Tibial artery (tissue), 4 donors: ENCODE data around the gene DISC1.

Experiments
- DNase-seq, 2 donors: peaks; one replicate each; pipeline ENCODE4 v3.0.0-alpha.2; 2019
- H3K27ac ChIP-seq, 2 donors: fragments of 200-600 bp; sonication (generic) in 1 of 2; 1 replicate in 1 of 2; 2 replicates in 1 of 2; pipeline ENCODE4 v1.5.1; 2018 to 2019; ENCODE audit warnings: mild to moderate bottlenecking in 1 of 2
- H3K27me3 ChIP-seq, 2 donors: fragments of 200-600 bp; sonication (generic) in 1 of 2; one replicate each; pipeline versions ENCODE4 v1.5.1 to v1.6.0; 2016 to 2019
- H3K36me3 ChIP-seq, 3 donors: fragments of 200-600 bp; sonication (generic) in 2 of 3; one replicate each; pipeline ENCODE4 v1.5.1; 2016 to 2019; ENCODE audit warnings: mild to moderate bottlenecking in 2 of 3
- H3K4me1 ChIP-seq, 4 donors: fragments of 200-600 bp; sonication (generic) in 2 of 4; 1 replicate in 3 of 4; 2 replicates in 1 of 4; pipeline ENCODE4 v1.5.1; 2016 to 2019
- H3K4me3 ChIP-seq, 2 donors: fragments of 200-600 bp; sonication (generic) in 1 of 2; 1 replicate in 1 of 2; 2 replicates in 1 of 2; pipeline ENCODE4 v1.5.1; 2018 to 2019; ENCODE audit warnings: mild to moderate bottlenecking in 2 of 2
- H3K9me3 ChIP-seq, 3 donors: fragments of 200-600 bp; sonication (generic) in 1 of 3; one replicate each; pipeline ENCODE4 v1.5.1; 2016 to 2019
- CTCF ChIP-seq, 2 experiments: fragments of 200-600 bp in 1 of 2; fragments of 450-650 bp in 1 of 2; IDR thresholded peaks; one replicate each; pipeline ENCODE4 v1.5.1; 2017 to 2019; ENCODE audit warnings: antibody characterized with exemption in 2 of 2, mild to moderate bottlenecking in 1 of 2, moderate library complexity in 1 of 2
- intact Hi-C: fragments of 100-400 bp; cut with DNase I; formaldehyde crosslinking; loops from one replicate; pipeline ENCODE4 v1.15.0; 2023; ENCODE audit warnings: low total_unique reads

DISC1 gene

GRCh38 chr1:231626951-231627614 is 493 bp downstream of the DISC1 start:
- Histone ChIP-seq H3K4me3 (peak overlapping the region; percentile 69 to 90), H3K9me3 (no peaks in the 10 kb centered on the region), H3K27ac (peak overlapping the region; percentile 72 to 74), H3K4me1 (peaks cover 0 to 19% (median 18%) of the 10 kb centered on the region in 4 donors), H3K27me3 (no peaks in the 10 kb centered on the region), H3K36me3 (no peaks in the 10 kb centered on the region)
- no peak for TF ChIP-seq CTCF (IDR thresholded peaks at IDR 0.05)
- intact Hi-C loops = no loop called here
- peak; percentile 66 to 82 for DNase-seq

- intact Hi-C loops = no loop called here
- no peaks in the 10 kb centered on the region for H3K27me3 ChIP-seq
- TF ChIP-seq CTCF (IDR thresholded peaks at IDR 0.05) = no peak
- no peak overlapping the region for H3K27ac ChIP-seq
- H3K36me3 ChIP-seq = no peaks in the 10 kb centered on the region
- no peak overlapping the region for H3K4me3 ChIP-seq
- H3K9me3 ChIP-seq = no peaks in the 10 kb centered on the region
- H3K4me1 ChIP-seq = peaks cover 0 to 19% (median 18%) of the 10 kb centered on the region in 4 donors
- no peak for DNase-seq
These were observed 1.8 kb downstream of the DISC1 start for GRCh38 chr1:231628207-231628876.

- Histone ChIP-seq H3K27ac (no peak overlapping the region), H3K27me3 (no peaks in the 10 kb centered on the region)
- TF ChIP-seq CTCF (IDR thresholded peaks at IDR 0.05) = no peak
These were observed 2.5 kb downstream of the DISC1 start for GRCh38 chr1:231629132-231629531.

GRCh38 chr1:231630558-231631205 is 4.1 kb downstream of the DISC1 start:
- H3K9me3 ChIP-seq = no peaks in the 10 kb centered on the region
- no peak for DNase-seq

More at GRCh38 chr1:231629132-231629531, 2.5 kb downstream of the DISC1 start:
- peak; percentile 53 to 67 for DNase-seq
- Histone ChIP-seq H3K4me3 (no peak overlapping the region), H3K9me3 (no peaks in the 10 kb centered on the region), H3K36me3 (no peaks in the 10 kb centered on the region), H3K4me1 (peaks cover 0 to 19% (median 18%) of the 10 kb centered on the region in 4 donors)
- intact Hi-C loops = no loop called here

GRCh38 chr1:231631717-231632116 is 5.1 kb downstream of the DISC1 start:
- no peak for DNase-seq
- H3K4me3 ChIP-seq = no peak overlapping the region
- no peak for TF ChIP-seq CTCF (IDR thresholded peaks at IDR 0.05)
- H3K4me1 ChIP-seq = peaks cover 0 to 10% (median 10%) of the 10 kb centered on the region in 4 donors
- no peaks in the 10 kb centered on the region for H3K36me3 ChIP-seq
- no peaks in the 10 kb centered on the region for H3K27me3 ChIP-seq
- intact Hi-C loops = no loop called here
- no peaks in the 10 kb centered on the region for H3K9me3 ChIP-seq
- H3K27ac ChIP-seq = no peak overlapping the region

More at GRCh38 chr1:231630558-231631205, 4.1 kb downstream of the DISC1 start:
- intact Hi-C loops = no loop called here
- Histone ChIP-seq H3K36me3 (no peaks in the 10 kb centered on the region), H3K27me3 (no peaks in the 10 kb centered on the region), H3K4me1 (peaks cover 0 to 19% (median 17%) of the 10 kb centered on the region in 4 donors), H3K27ac (no peak overlapping the region), H3K4me3 (no peak overlapping the region)
- TF ChIP-seq CTCF (IDR thresholded peaks at IDR 0.05) = no peak
